ENCODE data around the gene PPFIA3.

GRCh38 chr19:49155005-49155819 lies 35.9 kb downstream of the PPFIA3 start, which contains the start of gene HRC:
- TF ChIP-seq EZH2 (optimal IDR thresholded peaks at IDR 0.05; ENCODE audit: low read depth, low read length): no peak
- TF ChIP-seq, protein P1, sequence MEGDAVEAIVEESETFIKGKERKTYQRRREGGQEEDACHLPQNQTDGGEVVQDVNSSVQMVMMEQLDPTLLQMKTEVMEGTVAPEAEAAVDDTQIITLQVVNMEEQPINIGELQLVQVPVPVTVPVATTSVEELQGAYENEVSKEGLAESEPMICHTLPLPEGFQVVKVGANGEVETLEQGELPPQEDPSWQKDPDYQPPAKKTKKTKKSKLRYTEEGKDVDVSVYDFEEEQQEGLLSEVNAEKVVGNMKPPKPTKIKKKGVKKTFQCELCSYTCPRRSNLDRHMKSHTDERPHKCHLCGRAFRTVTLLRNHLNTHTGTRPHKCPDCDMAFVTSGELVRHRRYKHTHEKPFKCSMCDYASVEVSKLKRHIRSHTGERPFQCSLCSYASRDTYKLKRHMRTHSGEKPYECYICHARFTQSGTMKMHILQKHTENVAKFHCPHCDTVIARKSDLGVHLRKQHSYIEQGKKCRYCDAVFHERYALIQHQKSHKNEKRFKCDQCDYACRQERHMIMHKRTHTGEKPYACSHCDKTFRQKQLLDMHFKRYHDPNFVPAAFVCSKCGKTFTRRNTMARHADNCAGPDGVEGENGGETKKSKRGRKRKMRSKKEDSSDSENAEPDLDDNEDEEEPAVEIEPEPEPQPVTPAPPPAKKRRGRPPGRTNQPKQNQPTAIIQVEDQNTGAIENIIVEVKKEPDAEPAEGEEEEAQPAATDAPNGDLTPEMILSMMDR (IDR thresholded peaks at IDR 0.05; ENCODE audit: low read length): no peak
- no peak for TF ChIP-seq EZH2phosphoT487 (IDR thresholded peaks at IDR 0.05; ENCODE audit: low read length)
